A673 (cell line): ENCODE measurements around the gene NPNT. TPM values are rescaled to one million over a fixed set of nuclear protein-coding genes. Genes with fewer than 3 reads are reported as not detected.

Source experiments
- BruUV-seq: library from RNA; stranded (reverse); fragments of 400-500 nt; replicated peaks from 2 replicates; lab custom pipeline; 2021; lab: Mats Ljungman, UMichigan
- CTCF ChIA-PET: fragments of 300-600 bp; sonication (Branson Sonifier 250); formaldehyde crosslinking; loops from one replicate; lab custom pipeline; 2022; ENCODE audit warnings: antibody characterized with exemption; lab: Charles Lee
- POLR2A ChIA-PET: fragments of 300-600 bp; sonication (Branson Sonifier 250); formaldehyde crosslinking; loops from one replicate; lab custom pipeline; 2022; ENCODE audit warnings: antibody characterized with exemption; ENCODE audit not compliant: low non-redundant PET; lab: Charles Lee
- DNase-seq: peaks from one replicate; pipeline ENCODE4 v3.0.0-alpha.2; 2015; ENCODE audit warnings: low spot score
- H3K27ac ChIP-seq: fragments of 200-600 bp; sonication (generic); 2 replicates; pipeline ENCODE4 v1.5.1; 2016; ENCODE audit warnings: mixed run types, low read depth, mild to moderate bottlenecking, mixed read lengths, antibody characterized with exemption, low read length; ENCODE audit not compliant: poor library complexity, severe bottlenecking
- H3K27me3 ChIP-seq: fragments of 200-600 bp; sonication (generic); replicated peaks from 2 replicates; pipeline ENCODE4 v1.6.1; 2017; ENCODE audit warnings: mixed run types, low read depth, mild to moderate bottlenecking, mixed read lengths, antibody characterized with exemption, low read length; ENCODE audit not compliant: insufficient read depth, poor library complexity
- H3K36me3 ChIP-seq: fragments of 200-600 bp; sonication (generic); 2 replicates; pipeline ENCODE4 v1.6.1; 2016; ENCODE audit warnings: mixed run types, mild to moderate bottlenecking, mixed read lengths, antibody characterized with exemption, low read length; ENCODE audit not compliant: insufficient read depth, poor library complexity, severe bottlenecking
- H3K4me1 ChIP-seq: fragments of 200-600 bp; sonication (generic); 2 replicates; pipeline ENCODE4 v1.6.1; 2017; ENCODE audit warnings: mixed run types, mild to moderate bottlenecking, mixed read lengths, antibody characterized with exemption, low read length; ENCODE audit not compliant: insufficient read depth, poor library complexity, severe bottlenecking
- H3K4me3 ChIP-seq: fragments of 200-600 bp; sonication (generic); 2 replicates; pipeline ENCODE4 v1.5.1; 2016; ENCODE audit warnings: low read depth, mixed run types, mild to moderate bottlenecking, mixed read lengths, low read length; ENCODE audit not compliant: poor library complexity, severe bottlenecking
- H3K9me3 ChIP-seq: fragments of 200-600 bp; sonication (generic); 2 replicates; pipeline ENCODE4 v1.6.1; 2016; ENCODE audit warnings: mixed run types, low read depth, mild to moderate bottlenecking, mixed read lengths, antibody characterized with exemption, low read length; ENCODE audit not compliant: poor library complexity, severe bottlenecking
- EZH2 ChIP-seq: fragments of 200-600 bp; sonication (generic); IDR thresholded peaks from 2 replicates; pipeline ENCODE4 v1.6.1; 2017; ENCODE audit warnings: borderline replicate concordance, low read depth, mild to moderate bottlenecking, mixed read lengths, antibody characterized with exemption, low read length; ENCODE audit not compliant: poor library complexity, severe bottlenecking
- intact Hi-C: fragments of 100-400 bp; cut with micrococcal nuclease; formaldehyde crosslinking; loops from one replicate; pipeline ENCODE4 v1.10.0; 2022; ENCODE audit not compliant: unreplicated experiment
- total RNA-seq: library from RNA; stranded (reverse); gene quantifications from 2 replicates; pipeline ENCODE4 v1.2.3, GENCODE V29; 2021
- TF ChIP-seq, protein P1 (sequence below): fragments of 300-800, 200-600 bp; sonication (generic); conservative IDR thresholded peaks from 2 replicates; pipeline ENCODE4 v1.5.1; 2017; ENCODE audit warnings: low read depth, mild to moderate bottlenecking, antibody characterized with exemption, low read length, moderate library complexity, mixed read lengths

Gene NPNT
- total RNA-seq, 1 experiment from 2014 or later = 0.45 TPM

DNA sequence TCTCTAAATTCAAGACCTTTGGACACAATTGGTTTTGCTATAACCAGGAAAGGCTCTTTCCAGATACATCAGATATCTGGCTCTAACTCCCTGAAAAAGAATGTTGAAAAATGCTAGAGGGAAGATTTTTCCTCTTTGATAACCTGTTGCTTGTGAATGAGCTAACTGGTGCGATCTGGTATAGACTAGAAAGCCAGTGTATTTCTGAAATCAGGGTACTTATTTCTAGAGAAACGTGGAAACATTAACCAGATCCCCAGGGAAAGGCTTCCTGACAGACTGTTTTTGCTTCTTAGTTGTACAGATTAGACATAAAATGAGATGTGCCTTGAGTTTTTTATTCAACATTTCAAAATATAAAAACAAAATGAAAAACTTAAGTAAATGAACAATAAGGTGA is 107.7 kb downstream of the NPNT start:
- H3K27me3 ChIP-seq = no peaks in the 10 kb centered on the region
- POLR2A ChIA-PET = no interaction called here

DNA sequence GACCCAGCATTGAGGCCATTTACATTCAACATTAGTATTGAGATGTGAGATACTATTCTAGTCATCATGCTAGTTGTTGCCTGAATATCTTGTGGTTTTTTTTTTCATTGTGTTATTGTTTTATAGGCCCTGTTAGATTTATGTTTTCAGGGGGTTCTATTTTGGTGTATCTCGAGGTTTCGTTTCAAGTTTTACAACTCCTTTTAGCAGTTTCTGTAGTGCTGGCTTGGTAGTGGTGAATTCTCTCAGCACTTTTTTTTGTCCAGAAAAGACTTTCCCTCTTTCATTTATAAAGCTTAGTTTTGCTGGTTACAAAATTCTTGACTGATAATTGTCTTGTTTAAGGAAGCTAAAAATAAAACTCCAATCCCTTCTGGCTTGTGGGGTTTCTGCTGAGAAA is 115.5 kb downstream of the NPNT start:
- Histone ChIP-seq H3K4me1 (no peaks in the 10 kb centered on the region), H3K9me3 (peaks cover 7% of the 10 kb centered on the region), H3K4me3 (no peak overlapping the region), H3K27me3 (no peaks in the 10 kb centered on the region), H3K36me3 (no peaks in the 10 kb centered on the region), H3K27ac (no peak overlapping the region)
- no TSS peak for BruUV-seq
- DNase-seq = no peak
- CTCF ChIA-PET = no interaction called here
- POLR2A ChIA-PET = no interaction called here
- TF ChIP-seq, protein P1, sequence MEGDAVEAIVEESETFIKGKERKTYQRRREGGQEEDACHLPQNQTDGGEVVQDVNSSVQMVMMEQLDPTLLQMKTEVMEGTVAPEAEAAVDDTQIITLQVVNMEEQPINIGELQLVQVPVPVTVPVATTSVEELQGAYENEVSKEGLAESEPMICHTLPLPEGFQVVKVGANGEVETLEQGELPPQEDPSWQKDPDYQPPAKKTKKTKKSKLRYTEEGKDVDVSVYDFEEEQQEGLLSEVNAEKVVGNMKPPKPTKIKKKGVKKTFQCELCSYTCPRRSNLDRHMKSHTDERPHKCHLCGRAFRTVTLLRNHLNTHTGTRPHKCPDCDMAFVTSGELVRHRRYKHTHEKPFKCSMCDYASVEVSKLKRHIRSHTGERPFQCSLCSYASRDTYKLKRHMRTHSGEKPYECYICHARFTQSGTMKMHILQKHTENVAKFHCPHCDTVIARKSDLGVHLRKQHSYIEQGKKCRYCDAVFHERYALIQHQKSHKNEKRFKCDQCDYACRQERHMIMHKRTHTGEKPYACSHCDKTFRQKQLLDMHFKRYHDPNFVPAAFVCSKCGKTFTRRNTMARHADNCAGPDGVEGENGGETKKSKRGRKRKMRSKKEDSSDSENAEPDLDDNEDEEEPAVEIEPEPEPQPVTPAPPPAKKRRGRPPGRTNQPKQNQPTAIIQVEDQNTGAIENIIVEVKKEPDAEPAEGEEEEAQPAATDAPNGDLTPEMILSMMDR = no peak
- no peak for TF ChIP-seq EZH2
- intact Hi-C loops = no loop called here

More for the DNA sequence above, 107.7 kb downstream of the NPNT start:
- intact Hi-C loops = no loop called here
- H3K27ac ChIP-seq = no peak overlapping the region
- TF ChIP-seq, protein P1 = no peak
- TF ChIP-seq EZH2 = no peak
- no peak for DNase-seq
- H3K4me1 ChIP-seq = no peaks in the 10 kb centered on the region
- no peak overlapping the region for H3K4me3 ChIP-seq
- no TSS peak for BruUV-seq
- CTCF ChIA-PET = no interaction called here
- no peaks in the 10 kb centered on the region for H3K36me3 ChIP-seq
- no peaks in the 10 kb centered on the region for H3K9me3 ChIP-seq

- Histone ChIP-seq H3K27ac (no peak overlapping the region), H3K9me3 (peaks cover 7% of the 10 kb centered on the region), H3K4me1 (no peaks in the 10 kb centered on the region), H3K36me3 (no peaks in the 10 kb centered on the region), H3K27me3 (no peaks in the 10 kb centered on the region), H3K4me3 (no peak overlapping the region)
- BruUV-seq = no TSS peak
- intact Hi-C loops = no loop called here
- DNase-seq = no peak
- ChIA-PET CTCF (no interaction called here), POLR2A (no interaction called here)
- TF ChIP-seq, protein P1 = no peak
- TF ChIP-seq EZH2 = no peak
Observed at GRCh38 chr4:106011387-106011786, 116.1 kb downstream of the NPNT start.
